Epithelial cell of proximal tubule (primary cell): ENCODE measurements around the gene SERPINB7. TPM values are rescaled to one million over a fixed set of nuclear protein-coding genes. Genes with fewer than 3 reads are reported as not detected.
"Not testable (repeated sequence)": the region's sequence is repeated elsewhere in the genome, so short reads cannot be mapped to it uniquely, and the experiment has no call there.

Experiments used
- DNase-seq: peaks from one replicate; pipeline ENCODE4 v3.0.0-alpha.2; 2011; ENCODE audit warnings: low read depth
- H3K4me3 ChIP-seq: 2 replicates; pipeline ENCODE4 v1.5.1; 2011; ENCODE audit warnings: low read depth, mild to moderate bottlenecking, low read length
- total RNA-seq: library from RNA; depleted of rRNA; stranded (reverse); fragments of >200 nt; gene quantifications from 2 replicates; pipeline ENCODE4 v1.2.3, GENCODE V29; 2015
- TF ChIP-seq, protein P1 (sequence below): conservative IDR thresholded peaks from 2 replicates; pipeline ENCODE4 v1.5.1; 2012; ENCODE audit warnings: low read depth, mild to moderate bottlenecking, low read length

Gene SERPINB7
- total RNA-seq, 1 donor from 2014 or later: 44.5 TPM

DNA sequence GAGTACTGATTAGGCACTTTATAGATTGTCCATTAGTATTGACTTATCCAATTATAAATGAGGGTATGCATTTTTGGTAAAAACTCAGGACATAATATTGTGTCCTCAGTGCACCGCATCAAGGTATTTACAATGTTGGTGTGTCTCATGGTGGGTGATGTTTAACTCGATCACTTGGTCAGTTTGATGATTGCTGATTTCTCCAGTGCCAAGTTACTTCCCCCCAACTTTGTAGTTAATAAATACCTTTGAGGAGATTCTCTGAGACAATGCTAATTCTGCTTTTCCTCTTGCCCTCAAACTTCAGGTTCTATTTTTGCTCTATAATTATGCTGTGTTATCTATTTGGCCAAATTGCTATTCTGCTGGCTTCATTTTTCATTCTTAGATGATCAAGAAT is 28.2 kb upstream of the SERPINB7 start:
- TF ChIP-seq, protein P1, sequence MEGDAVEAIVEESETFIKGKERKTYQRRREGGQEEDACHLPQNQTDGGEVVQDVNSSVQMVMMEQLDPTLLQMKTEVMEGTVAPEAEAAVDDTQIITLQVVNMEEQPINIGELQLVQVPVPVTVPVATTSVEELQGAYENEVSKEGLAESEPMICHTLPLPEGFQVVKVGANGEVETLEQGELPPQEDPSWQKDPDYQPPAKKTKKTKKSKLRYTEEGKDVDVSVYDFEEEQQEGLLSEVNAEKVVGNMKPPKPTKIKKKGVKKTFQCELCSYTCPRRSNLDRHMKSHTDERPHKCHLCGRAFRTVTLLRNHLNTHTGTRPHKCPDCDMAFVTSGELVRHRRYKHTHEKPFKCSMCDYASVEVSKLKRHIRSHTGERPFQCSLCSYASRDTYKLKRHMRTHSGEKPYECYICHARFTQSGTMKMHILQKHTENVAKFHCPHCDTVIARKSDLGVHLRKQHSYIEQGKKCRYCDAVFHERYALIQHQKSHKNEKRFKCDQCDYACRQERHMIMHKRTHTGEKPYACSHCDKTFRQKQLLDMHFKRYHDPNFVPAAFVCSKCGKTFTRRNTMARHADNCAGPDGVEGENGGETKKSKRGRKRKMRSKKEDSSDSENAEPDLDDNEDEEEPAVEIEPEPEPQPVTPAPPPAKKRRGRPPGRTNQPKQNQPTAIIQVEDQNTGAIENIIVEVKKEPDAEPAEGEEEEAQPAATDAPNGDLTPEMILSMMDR: no peak
- no peak overlapping the region for H3K4me3 ChIP-seq
- no peak for DNase-seq

DNA sequence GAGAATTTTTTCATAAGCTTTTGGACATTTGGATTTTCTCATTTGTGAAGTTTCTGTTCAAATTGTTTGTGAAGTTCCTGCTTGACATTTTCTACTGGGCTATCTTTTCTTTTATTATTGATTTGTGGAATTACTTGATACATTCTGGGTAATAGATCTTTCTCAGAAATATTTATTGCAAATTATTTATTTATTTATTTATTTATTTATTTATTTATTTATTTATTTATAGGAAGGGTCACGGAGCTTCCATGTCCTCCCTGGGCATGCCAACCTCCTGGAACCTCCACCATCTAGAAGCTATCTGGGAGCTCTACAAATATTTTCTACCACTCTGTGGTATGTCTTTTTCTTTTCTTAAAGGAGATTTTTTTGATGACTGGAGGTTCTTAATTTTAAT is 25.7 kb upstream of the SERPINB7 start:
- TF ChIP-seq, protein P1: no peak
- H3K4me3 ChIP-seq: no peak overlapping the region
- DNase-seq: no peak

DNA sequence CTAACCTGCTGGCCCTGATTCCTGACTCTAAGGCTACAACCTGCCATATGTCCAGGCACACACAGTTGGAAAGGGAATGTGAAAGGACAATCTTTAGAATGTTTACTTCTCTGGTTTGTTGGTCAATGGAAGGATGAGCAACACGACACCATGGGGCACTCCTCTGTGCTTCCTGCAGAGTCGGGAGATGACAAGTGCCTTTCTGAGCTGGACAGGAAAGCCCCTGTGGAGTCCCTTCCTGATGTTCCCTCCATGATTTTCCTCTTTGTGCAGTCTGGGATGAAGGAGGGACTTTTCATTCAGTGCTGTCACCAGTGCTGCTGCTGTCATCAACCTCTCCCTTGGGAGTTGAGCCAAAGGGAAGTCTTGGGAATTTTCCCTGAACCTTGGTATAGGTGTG is 22.6 kb upstream of the SERPINB7 start:
- no peak overlapping the region for H3K4me3 ChIP-seq
- DNase-seq: no peak
- TF ChIP-seq, protein P1: no peak

DNA sequence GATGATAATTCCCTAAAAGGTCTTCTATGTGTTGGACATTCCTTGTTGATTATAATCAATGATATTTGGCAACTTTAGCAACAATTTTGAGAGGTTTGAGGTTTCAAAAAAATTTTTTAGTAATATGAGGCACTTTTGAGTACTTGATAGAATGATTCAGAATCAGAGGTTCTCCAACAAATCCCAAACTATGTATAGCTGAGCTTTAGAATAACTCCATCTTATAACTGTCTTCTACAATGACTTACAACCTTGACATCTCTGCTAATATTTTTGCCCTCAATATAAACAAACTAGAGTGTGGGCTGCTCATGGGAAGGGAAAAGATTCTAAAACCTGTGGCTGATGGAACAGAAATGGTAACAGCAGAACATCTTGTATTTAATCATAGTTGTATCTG is 21.5 kb upstream of the SERPINB7 start:
- TF ChIP-seq, protein P1: no peak
- no peak overlapping the region for H3K4me3 ChIP-seq
- DNase-seq: no peak

DNA sequence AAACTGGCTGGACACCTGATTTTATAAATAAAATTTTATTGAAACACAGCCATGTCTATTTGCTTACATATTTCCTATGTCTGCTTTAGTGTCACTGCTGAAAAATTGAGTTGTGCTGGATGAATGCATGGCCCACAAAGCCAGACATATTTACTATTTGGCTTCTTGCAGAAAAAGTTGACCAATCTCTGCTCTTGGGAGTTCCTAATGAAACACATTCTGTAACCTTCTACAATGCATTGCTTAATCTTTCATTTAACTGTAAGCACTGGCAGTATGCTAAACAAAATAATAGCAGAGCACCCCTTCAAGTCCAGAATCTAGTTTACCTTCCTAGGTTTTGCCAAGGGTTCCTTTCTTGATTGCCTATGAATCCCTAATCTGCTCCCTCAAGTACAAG is 17.7 kb upstream of the SERPINB7 start:
- H3K4me3 ChIP-seq: no peak overlapping the region
- TF ChIP-seq, protein P1: no peak
- no peak for DNase-seq

DNA sequence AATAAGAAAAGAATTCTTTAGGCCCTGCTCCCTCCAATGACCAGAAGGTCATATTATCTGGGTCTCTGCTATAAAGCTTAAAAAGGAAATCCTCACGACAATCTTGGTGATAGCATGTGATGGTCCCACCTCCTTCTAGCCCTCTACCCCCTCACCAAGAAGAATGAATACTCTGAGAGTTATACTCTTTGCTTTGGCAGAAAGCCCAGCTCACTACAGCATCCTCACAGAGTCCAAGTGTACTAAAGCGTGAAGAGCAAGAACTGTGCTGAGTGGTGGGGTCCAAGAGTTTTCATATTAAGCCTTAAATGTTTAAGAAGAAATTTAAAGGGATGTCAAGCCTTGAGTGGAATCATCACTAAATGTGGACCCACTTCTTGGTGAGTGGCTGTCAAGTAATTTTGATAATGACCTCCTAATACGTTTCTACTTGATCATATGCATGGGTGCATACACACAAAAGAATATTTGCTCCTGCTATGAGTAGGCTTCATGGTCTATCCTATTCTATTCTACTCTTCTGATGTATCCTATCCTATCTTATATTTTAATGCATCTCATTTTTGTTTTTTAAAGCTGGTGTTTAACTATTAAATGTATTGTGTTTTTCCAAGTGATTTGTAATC is 16.5 kb upstream of the SERPINB7 start:
- TF ChIP-seq, protein P1: no peak
- no peak overlapping the region for H3K4me3 ChIP-seq
- no peak for DNase-seq

DNA sequence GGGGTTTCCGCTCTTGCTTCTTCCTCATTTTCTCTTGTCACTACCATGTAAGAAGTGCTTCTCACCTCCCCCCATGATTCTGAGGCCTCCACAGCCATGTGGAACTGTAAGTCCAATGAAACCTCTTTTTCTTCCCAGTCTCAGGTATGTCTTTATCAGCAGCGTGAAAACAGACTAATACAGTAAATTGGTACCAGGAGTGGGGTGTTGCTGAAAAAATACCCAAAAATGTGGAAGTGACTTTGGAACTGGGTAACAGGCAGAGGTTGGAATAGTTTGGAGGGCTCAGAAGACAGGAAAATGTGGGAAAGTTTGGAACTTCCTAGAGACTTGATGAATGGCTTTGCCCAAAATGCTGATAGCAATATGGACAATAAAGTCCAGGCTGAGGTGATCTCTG is 15.4 kb upstream of the SERPINB7 start:
- not testable (repeated sequence) for H3K4me3 ChIP-seq, DNase-seq
